ENCODE data around the gene COLEC12. TPM values are rescaled to one million over a fixed set of nuclear protein-coding genes. Genes with fewer than 3 reads are reported as not detected.

Gene COLEC12
- total RNA-seq, 1 donor from 2014 or later: 3.3 TPM

DNA sequence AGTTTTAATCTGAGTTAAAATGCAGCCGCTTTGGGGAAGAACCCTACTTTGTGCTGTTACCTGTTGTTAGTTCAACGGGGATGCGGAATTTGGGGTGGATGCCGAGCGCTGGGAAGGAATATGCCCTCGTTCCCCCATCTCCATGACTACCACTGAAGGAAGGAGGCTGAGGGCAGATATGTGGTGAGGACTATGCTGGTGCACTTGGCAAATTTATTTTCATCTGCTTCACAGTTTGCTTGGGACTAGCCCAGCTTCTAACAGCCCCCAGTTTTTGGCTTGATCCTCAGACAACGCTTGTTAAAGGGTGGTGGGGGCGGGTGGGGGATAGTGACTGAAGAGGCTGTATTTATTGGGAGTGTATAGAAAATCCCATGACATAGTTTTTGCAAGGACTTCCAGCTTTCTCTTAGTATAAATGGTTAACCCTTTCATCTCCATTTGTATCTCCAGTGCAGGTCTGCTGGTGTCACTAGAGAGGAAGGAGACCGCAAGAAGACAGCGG lies 100.8 kb downstream of the COLEC12 start:
- TF ChIP-seq, protein P1, sequence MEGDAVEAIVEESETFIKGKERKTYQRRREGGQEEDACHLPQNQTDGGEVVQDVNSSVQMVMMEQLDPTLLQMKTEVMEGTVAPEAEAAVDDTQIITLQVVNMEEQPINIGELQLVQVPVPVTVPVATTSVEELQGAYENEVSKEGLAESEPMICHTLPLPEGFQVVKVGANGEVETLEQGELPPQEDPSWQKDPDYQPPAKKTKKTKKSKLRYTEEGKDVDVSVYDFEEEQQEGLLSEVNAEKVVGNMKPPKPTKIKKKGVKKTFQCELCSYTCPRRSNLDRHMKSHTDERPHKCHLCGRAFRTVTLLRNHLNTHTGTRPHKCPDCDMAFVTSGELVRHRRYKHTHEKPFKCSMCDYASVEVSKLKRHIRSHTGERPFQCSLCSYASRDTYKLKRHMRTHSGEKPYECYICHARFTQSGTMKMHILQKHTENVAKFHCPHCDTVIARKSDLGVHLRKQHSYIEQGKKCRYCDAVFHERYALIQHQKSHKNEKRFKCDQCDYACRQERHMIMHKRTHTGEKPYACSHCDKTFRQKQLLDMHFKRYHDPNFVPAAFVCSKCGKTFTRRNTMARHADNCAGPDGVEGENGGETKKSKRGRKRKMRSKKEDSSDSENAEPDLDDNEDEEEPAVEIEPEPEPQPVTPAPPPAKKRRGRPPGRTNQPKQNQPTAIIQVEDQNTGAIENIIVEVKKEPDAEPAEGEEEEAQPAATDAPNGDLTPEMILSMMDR (conservative IDR thresholded peaks at IDR 0.05; ENCODE audit: low read depth, low read length): no peak
- H3K4me3 ChIP-seq (ENCODE audit: low read depth, low read length): no peak overlapping the region
- DNase-seq (ENCODE audit: low read depth): no peak

DNA sequence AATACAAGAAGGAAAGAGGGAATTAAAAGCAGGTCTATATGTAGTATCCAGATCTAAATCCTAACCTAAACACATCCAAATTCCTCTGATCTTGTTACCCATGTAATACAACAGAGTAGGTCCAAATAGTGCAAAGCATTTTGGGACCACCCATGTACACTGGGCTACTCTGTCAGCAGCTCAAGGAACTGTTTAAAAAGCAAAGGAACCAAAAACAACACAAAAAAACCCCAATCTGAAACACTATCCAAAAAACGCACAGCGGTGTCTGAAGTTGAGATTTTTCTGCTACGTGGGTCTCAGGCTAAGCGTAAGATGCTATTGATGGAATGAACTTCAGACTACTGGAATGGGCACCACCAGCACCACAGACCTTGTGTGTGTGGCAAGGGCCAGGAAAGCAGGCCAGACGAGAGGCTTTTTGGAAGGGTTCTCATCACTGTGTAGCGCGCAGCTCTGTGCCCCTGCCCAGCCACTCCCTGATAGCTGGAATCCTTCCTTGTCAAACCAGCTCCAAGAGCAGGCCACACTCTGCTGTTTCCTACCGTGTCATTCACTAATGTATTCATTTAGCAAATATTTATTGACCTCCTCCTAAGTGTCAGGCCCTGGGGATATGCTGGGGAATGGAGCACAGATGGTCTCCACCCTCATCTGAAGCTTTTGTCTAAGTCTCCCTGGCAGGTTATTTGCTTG lies 101.4 kb downstream of the COLEC12 start:
- TF ChIP-seq, protein P1 (conservative IDR thresholded peaks at IDR 0.05; ENCODE audit: low read depth, low read length): no peak
- DNase-seq (ENCODE audit: low read depth): no peak

DNA sequence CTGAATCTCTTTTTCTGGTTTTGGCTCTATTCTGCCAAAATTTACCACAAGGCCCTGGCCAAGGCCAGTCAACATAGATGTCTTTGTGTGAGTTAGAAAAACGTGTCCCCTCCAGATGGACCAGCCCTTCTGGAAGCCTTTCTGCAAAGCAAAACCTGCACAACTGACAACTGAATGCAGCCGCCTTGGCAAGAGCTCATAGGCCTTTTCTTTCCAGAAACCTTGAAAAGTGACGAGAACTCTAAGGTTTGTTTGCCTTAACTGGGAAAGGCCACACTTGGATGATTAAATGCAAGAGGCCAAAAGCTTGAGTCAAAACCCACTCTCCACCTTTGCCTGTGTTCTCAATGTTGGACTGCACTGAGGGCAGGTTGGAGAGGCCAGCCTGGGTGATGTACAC lies 103.9 kb downstream of the COLEC12 start:
- H3K4me3 ChIP-seq (ENCODE audit: low read depth, low read length): no peak overlapping the region
- TF ChIP-seq, protein P1 (conservative IDR thresholded peaks at IDR 0.05; ENCODE audit: low read depth, low read length): no peak
- DNase-seq (ENCODE audit: low read depth): no peak

More for the DNA sequence above, 101.4 kb downstream of the COLEC12 start:
- no peak overlapping the region for H3K4me3 ChIP-seq (ENCODE audit: low read depth, low read length)

DNA sequence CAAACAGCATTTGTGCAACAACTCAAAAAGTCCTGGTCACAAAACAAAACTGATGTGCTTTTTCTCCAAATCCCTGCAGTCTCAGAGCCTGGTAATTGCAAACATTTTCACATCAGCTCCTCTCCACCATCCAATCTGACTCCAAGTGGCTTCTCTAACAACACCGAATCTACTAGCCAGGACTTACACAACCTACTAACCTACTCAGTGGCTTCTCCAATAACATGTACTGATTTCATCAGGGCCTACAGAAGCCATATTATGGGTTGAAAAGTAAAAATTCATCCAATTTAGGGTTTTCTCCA lies 104.3 kb downstream of the COLEC12 start:
- DNase-seq (ENCODE audit: low read depth): no peak
- TF ChIP-seq, protein P1 (conservative IDR thresholded peaks at IDR 0.05; ENCODE audit: low read depth, low read length): no peak
- H3K4me3 ChIP-seq (ENCODE audit: low read depth, low read length): no peak overlapping the region

DNA sequence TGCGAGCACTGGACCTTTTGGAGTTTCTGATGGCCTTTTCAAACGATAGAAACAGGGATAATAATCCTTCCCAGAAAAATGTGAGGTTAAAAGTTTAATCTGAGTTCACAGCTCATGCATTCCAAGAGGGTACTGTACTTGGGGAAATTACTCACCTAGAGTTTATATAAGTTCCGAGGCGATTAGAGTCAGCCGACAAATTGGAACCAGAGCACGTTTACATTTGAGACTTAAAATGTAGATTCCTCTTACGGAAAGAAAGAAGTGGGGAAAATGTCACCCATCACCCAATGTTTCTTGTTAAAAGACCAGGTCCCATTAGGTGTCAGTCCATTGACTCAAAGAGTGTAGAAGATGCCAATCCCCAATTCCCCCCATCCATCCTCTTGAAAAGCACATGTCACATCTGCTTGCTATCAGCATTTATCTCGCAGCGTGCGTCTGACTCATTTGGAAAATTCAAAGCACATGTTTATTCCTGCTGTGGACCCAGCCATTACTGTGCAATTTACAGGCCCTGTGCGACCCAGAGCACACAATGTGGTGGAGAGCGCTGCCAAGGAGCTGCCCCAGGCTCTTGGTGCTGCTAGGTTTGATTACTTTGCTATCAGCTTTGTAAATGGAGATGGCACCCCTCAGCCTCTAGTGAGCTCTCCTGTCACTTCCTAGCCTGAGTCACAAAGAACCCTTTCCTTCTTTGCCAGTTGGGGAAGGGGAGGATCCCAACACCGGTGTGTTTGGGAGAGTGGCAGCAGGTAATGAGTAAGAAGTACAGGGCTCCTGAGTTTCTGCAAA lies 104.8 kb downstream of the COLEC12 start:
- no peak for DNase-seq (ENCODE audit: low read depth)
- TF ChIP-seq, protein P1 (conservative IDR thresholded peaks at IDR 0.05; ENCODE audit: low read depth, low read length): no peak
- no peak overlapping the region for H3K4me3 ChIP-seq (ENCODE audit: low read depth, low read length)

DNA sequence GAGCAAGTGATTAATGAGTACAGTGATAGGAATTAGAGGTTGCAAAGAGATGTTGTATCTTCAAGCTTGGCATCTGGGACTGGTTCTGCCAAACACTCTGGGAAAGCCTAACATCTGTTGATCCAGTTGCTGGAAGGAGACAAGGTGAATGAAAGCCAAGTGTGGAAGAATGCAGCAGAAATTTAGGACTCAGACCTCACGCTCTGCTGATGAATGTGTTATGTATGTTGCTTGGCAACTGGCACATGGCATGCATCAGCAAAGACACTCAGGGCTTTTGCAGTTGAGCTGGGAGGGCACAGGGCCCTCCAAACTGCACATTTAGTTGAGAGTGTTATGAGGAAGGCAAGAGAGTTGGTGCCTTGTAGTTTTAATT lies 105.5 kb downstream of the COLEC12 start:
- TF ChIP-seq, protein P1 (conservative IDR thresholded peaks at IDR 0.05; ENCODE audit: low read depth, low read length): no peak
- DNase-seq (ENCODE audit: low read depth): no peak
- no peak overlapping the region for H3K4me3 ChIP-seq (ENCODE audit: low read depth, low read length)
